Measurements from ENCODE around the gene CLCNKA.
"Not testable (repeated sequence)": the region's sequence is repeated elsewhere in the genome, so short reads cannot be mapped to it uniquely, and the experiment has no call there.

The CLCNKA gene

DNA sequence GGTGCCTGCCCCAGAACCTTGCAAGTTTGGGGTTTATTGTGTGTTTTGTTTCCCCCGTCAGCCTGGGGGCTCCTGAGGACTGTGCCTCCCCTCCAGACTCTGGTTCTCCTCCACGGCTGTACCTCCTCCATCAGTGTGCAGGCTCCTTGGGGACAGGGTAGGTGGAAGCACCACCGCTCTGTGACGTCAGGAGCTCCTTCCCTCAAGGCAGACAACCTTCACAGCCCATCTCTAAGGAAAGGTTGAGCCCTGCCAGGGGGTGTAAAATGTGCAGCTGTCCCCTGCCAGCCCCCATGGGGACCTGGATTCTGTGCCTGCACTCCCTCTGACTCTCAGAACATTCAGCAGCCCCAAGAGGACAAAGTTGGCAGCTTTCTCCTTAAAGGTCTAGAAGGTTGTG is 3.5 kb upstream of the CLCNKA start:
- DNase-seq = no peak

DNA sequence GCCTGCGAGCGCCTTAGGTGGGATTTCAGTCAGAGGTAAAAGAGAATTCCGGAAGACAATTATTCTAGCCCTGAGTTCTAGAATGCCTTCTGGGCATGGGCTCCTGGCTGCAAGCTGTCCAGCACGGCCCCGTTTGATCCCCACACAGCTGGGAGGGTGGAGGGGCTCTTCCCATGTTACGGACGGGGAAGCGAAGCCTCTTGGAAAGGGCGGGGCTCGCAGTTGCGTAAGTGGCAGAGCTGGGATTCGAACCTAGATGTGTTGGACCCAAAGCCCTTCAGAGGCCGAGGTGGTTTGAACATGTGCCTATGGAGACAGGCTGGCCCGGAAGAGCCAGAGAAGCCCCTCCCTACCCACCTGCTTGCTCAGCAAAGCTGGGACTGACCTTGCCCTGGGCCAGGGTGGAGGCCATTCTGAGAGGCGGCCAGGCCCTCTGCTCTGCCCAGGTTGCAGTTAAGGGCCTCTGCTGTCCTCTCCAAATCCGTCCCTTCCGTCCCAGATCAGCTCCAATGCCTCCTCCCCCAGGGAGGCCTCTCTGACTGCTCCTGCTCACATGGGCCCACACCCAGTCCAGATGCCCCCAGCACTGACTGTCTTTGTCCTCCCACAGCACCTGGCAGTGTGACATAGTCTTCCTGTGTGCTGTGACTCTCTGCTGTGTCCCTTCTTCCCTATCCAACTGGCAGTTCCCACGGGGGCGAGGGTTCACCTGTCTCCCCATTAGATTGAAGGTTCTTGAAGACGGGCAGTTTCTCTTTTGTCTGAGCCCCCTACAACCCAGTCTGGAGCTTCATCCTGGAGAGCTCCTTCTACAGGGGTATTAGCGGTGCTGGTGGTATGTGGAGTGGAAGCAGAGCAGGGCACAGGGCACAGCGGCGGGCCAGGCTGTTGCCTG is 2.8 kb upstream of the CLCNKA start:
- no peak for DNase-seq

DNA sequence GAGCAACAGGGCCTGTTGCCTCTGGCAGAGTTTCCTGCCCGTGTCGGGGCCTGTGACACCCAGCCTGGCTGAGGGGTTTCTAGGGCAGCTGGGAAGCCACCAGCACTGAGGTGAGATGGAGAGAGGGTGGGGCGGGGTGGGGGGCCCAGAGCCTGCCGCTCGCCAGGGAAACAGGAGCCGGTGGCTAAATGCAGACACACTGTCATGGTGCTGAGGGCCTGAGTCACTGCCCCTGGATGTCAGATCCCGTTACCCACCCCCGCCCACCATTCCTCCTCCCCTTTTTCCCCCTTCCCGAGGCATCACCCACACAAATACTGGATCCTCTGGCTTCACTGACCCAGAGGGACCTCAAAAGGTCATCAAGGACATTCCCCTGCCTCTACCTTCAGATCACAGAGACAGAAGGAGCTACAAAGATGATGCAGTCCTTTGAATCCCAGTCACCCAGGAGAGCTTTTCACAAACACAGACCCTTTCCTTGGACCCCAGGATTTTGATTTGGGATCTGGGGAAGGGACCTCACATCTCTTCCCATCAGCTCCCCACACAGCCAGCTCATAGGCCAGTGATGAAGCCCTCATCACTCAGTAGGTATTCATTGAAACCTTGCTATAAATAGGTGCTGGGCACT is 2.1 kb upstream of the CLCNKA start:
- no peak for DNase-seq

DNA sequence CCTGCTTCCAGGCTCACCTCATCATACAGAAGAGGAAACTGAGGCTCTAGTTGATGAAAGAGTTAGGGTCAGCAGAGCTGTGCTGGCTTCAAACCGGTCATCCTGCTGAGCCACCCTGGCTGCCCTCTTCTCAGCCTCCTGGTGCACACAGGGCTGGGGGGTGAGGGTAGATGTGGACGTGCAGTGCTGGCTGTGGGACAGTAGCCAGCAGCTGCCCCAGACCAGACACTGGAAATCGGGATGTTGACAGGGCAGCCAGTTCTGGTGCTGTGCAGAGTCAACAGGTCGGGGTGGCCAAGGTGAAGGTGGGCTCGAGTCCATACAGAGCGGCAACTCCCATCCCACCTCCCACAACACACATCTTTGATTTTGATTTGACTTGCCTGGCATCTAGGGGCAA is 1.5 kb upstream of the CLCNKA start:
- no peak for DNase-seq

DNA sequence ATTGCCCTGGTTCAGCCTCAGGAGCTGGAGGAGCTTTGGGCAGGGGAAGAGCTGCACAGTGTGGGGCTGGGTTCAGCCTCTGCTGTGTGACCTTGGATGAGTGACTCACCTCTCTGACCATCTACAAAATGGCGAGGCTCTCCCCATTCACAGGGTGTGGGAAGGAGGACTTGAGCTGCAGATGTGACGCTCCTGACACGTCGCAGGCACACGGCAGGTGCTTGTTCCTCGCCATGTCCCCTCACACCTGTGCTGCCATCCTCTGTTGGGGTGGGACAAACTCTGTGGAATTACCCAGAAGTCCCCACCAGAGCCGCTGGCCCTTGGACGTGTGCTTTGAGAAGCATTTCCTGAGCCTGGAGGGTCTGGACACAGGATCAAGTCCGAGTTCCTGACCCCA is 958 bp upstream of the CLCNKA start:
- DNase-seq = not testable (repeated sequence)

DNA sequence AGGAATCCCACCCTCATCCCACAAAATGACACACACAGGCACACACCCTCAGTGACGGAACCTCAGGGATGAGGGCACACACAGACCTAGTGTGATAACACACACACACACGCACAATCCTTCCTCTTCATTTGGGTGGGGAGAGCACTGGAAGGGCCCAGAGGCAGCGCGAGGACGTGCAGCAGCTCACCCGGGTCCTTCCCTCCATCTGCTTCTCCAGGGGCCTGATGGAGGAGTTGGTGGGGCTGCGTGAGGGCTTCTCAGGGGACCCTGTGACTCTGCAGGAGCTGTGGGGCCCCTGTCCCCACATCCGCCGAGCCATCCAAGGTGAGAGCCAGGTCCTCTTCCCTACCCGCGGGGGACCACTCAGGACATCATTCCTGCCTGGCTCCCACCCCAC is 557 bp downstream of the CLCNKA start:
- no peak for DNase-seq

DNA sequence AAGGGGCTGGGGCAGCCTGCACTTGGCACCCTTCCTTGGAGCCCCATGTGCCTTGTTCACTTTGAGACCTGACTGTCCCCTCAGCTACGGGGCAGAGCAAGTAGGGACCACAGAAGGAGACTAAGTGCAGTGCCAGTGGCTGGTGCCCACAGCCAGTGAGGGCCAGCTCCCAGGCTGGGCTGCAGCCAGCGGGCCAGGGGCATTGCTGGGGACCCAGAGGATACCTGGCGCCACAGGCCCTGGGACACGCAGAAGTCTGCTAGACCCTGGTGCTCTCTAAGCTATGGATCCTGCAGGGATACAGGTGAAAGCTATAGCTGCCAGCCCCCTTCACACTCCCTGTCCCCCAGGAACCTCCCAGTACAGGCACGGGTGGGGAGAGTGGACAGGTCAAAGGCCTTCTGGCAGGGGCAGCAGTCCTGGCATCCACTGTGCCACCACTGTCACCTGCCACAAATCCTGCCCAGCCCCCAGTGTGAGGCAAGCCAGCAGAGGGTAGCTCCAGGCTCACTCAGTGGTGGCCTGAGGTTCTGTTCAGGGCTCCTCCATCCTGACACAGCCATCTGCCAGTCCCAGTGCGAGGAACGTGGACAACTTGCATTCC is 1.3 kb downstream of the CLCNKA start:
- no peak for DNase-seq

DNA sequence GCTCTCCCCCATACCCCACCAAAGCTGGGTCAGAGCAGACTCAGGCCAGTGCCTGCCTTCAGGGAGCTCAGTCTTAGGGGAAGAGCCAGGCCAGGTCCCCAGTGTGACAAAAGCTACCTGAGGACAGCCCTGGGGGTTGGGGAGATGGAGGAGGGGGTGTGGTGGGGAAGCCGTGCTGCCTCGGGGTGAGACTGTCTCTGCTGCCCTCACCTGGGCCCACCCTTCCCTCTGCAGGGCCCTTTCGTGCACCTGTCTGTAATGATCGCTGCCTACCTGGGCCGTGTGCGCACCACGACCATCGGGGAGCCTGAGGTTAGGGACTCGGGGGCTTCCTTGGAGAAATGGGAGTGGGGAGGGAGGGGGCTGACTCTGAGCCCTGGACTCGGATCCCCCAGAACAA is 4.5 kb downstream of the CLCNKA start:
- not testable (repeated sequence) for DNase-seq

DNA sequence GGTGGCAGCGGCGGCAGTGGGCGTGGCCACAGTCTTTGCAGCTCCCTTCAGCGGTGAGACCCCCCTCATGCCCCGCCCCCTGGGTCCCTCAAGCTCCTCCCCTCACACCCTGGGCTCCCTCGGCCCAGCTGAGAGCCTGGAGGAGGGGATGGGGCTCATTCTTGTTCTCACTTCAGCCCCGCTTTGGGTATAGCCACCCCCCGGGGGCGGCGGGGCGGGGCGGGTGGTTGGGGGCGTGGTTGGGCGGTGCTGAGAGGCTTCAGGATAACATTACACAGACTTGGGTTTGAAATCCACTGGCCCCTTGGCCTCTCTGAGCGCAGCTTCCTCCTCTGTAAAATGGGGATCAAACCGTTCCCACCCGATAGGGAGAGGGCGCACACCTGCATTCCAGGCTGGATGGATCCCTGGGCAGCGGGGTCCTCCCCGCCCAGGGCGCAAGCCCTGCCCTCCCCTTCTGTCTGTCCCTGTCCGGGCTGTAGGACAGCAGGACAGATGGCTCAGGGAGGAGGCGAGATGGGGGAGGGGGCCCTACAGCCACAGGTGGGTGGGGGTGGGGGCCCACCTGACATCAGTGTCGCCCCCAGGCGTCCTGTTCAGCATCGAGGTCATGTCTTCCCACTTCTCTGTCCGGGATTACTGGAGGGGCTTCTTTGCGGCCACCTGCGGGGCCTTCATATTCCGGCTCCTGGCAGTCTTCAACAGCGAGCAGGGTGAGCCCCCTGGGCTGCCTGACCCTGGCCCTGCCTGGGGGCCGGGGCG is 5.1 kb downstream of the CLCNKA start:
- peak; percentile 34 for DNase-seq

DNA sequence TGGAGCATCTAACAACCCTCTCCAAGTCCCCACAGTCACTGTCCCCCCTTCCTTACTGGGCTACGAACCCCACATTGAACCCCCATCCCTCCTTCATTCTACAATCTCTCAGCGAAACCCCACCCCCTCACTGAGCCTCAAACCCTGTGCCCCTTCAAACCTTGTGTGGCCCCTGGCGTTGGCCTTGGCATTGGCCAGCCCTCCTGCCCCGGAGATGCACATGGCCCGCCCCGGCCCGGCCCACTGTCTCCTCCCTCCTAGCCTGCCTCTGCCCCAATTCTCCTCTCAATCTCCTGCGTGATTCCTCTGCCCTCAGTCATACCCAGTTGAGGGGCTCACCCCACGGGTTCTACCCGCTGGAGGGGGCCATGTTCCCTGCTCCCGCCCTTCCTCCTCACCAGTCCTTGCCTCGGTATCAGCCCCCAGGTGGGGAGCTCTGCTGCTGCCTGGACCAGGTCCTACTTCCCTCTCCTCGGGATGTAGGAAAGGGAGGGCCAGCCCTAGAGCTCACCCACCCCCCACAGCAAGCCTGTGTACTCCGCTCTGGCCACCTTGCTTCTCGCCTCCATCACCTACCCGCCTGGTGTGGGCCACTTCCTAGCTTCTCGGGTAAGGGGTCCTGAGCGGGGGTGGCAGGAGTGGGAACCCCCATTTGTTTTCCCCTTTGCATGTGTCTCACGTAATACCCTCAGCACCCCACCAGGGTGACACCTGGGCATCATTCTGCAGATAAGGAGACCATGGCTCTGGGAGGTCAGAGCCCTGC is 6.6 kb downstream of the CLCNKA start:
- no peak for DNase-seq

DNA sequence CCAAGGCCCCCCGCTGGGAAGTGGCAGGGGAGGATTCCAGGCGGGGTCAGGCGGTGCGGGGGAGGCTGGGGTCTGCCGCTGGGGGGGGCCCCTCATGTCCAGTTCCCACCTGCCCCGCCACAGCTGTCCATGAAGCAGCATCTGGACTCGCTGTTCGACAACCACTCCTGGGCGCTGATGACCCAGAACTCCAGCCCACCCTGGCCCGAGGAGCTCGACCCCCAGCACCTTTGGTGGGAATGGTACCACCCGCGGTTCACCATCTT is 7.1 kb downstream of the CLCNKA start:
- not testable (repeated sequence) for DNase-seq

DNA sequence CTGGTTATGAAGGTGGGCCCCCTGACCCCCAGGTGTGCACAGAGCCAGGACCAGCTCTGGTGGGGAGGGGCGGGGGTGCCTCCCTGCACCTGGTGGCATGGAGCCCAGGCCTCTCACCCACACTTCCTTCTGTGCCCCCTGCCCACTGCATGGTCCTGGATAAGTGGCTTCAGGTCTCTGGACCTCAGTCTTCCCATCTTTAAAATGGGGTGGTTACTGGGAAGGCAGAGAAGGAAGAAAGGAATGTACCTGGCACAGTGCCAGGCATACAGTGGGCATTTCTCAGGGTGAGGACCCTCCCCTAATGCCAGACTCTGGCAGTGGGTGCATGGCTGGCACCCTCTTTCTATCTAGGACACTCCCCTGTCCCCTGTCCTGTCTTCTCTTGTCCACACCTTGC is 7.5 kb downstream of the CLCNKA start:
- DNase-seq = no peak

DNA sequence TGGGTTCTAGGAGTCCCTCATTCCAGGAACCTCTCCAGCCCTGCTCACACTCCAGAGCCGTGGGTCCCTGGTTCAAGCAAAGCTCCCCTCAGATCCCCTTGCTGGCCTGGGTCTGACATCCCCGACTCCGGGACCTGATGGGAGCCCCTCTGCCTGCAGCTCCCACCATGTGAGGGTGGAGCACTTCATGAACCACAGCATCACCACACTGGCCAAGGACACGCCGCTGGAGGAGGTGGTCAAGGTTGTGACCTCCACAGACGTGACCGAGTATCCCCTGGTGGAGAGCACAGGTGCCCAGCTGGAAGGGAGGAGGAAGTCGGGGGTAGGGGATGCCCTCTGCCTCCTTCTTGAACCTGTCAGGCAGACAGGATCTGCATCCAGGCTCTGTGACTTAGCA is 9.7 kb downstream of the CLCNKA start:
- DNase-seq = no peak

DNA sequence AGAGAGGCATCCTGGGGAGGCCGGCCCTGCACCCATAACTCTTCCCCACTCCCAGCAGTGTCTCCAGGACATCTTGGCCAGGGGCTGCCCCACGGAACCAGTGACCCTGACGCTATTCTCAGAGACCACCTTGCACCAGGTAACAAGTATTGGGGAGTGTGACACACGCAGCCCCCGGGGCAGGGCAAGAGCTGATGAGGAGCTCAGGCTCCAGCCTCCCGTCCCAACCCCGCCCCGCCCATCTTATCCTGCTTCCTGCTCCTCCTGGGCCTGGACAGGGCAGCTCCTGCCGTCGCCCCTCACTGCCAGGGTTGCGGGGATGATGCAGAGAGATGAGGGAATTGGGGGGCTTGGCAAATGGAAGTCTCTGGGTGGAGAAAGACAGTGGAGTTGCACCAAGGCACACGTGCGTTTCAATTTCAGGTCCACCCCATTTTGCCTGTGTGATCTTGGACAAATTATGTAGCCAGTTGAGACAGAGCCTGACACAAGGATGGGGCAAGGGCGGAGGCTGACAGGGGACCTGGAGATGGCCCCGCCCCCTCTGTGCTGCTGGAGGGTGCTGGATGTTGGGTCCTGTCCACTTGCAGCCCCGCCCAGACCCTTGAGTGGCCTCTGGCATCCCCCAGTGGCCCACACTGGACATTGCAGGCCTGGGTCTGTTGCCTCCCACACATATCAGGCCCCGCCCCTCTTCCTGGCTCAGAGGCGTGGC is 10.7 kb downstream of the CLCNKA start:
- DNase-seq = peak; percentile 76

DNA sequence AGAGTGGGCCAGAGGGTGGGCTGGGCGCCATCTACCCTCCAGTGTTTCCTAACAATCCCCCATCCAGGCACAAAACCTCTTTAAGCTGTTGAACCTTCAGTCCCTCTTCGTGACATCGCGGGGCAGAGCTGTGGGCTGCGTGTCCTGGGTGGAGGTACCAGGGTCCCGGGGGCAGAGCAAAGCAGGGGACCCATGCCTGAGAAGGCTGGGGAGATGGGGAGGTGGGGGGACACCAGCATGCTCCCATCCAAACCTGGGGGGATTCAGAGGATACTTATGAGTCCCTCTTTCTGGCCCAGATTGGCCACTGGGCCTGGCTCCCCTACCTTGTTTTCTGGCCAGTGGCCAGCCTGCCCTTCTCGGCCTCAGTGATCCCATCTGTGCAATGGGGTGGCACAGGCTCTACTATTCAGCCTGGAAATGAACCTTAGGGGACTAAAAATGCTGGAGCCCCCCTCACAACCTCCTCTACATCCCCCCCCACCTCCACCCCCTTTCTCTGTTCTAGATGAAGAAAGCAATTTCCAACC is 11.3 kb downstream of the CLCNKA start:
- DNase-seq = not testable (repeated sequence)

DNA sequence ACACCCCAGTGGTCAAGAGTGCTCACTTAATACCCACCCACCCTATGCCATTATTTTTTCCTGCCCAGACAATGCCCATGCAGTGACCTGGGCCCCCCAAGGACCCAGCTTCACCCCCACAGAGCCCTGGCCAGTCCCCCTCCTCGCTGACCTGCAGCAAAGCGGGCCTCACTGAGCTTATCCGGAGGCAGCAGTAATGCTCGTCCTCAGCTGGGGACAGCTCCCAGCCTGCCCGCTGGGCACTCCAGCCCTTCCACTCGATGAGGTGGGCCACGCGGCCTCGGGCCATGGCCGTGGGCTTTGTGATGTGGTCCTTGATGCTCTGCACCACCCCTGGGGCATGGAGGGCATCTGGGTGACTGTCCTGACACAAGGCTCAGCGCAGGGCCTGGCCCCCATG is 14.6 kb downstream of the CLCNKA start:
- DNase-seq = not testable (repeated sequence)

DNA sequence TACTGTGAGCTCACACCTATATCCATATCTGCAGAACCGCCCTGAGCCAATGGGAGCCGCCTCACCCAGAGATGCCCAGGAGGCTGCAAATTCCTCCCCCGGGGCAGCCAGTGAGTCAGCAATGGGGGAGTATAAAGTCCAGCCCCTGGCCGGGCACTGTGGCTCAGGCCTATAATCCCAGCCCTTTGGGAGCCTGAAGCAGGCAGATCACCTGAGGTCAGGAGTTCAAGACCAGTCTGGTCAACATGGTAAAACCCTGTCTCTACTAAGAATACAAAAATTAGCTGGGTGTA is 16.7 kb downstream of the CLCNKA start:
- DNase-seq = no peak

DNA sequence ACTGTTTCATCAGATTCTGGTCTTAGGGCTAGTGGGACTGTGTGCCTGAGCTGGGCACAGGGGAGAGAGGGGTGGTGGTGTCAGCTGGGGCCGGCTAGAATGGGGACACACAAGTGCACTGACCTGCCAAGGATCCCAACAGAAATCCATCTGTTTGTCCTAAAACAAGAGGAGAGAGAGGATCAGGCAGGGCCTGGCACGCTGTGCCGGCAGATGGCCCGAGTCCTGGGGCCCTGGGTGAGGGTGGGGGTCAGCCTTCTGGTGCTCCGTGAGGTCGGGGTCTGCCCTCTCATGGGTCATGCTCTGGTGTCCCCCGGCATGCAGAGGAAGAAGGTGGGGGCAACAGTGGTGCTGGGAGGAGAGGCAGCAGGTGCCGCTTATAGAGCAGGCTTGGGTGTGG is 18.0 kb downstream of the CLCNKA start:
- not testable (repeated sequence) for DNase-seq

DNA sequence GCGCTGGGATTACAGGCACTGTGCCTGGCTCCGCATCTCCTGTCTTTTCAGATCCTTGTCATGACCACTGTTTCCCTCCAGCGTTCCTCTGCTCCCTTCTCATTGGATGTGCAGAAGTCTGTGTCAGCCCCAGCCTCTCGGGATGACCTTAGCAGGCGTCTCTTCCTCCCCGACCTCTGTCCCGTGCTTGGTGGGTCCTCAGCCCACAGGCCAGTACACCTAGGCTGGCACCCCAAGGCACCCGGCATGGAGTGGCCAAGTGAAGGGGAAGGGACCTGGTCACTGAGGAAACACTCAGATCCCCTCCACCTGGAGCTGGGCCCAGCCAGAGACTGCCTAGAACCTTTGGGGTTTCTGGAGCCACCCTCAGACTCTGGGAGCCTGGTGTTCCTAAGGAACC is 19.4 kb downstream of the CLCNKA start:
- DNase-seq = no peak

DNA sequence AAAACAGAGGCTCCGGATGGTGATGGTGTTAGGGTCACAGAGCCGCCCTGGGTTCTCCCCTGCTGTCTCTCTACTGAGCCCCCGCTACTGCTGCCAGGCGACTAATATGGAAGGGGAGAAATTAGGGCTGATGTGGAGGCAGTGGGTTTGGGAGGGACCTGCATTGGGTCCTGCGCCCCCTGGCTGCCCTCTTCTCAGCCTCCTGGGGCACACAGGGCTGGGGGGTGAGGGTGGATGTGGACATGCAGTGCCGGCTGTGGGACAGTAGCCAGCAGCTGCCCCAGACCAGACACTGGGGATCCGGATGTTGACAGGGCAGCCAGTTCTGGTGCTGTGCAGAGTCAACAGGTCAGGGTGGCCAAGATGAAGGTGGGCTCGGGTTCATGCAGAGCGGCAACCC is 20.3 kb downstream of the CLCNKA start:
- no peak for DNase-seq

DNA sequence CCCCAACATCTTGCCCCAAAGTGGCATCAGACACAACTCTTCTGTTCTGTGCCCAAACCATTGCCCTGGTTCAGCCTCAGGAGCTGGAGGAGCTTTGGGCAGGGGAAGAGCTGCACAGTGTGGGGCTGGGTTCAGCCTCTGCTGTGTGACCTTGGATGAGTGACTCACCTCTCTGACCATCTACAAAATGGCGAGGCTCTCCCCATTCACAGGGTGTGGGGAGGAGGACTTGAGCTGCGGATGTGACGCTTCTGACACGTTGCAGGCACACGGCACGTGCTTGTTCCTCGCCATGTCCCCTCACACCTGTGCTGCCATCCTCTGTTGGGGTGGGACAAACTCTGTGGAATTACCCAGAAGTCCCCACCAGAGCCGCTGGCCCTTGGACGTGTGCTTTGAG is 20.8 kb downstream of the CLCNKA start:
- not testable (repeated sequence) for DNase-seq

DNA sequence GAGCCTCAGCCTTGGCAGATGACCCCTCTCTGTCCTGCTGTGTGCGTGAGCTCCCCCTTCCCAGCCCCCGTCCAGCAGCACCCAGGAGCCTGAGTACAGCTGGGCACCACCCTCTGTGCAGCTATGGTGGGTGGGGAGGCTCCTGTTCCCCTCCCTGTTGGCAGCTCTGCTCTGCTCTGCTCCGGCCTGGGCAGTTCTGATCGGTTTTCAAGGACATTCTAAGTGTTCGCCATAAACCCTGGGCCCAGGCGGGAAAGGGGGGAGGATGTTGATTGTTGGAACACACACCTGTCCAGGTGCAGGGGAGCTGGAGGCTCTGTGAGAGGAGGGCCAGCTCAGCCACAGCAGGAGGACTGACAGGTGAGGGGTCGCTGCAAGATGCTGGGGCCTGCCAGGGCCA is 21.7 kb downstream of the CLCNKA start, which contains the start of gene CLCNKB:
TSS of gene CLCNKB (plus strand) at position 262 of the 400 bp plus-strand sequence. CDS start 711 bp downstream, outside the sequence.
- DNase-seq = peak; percentile 42

All from NCI-H146 (cell line).